GM21390 (cell line): ENCODE results near the gene NCAPD3.
"Not testable (repeated sequence)": the region's sequence is repeated elsewhere in the genome, so short reads cannot be mapped to it uniquely, and the experiment has no call there.

Experiments
- ATAC-seq: cut with Tn5 transposase; IDR thresholded peaks from one replicate; pipeline ENCODE4 v1.9.1; 2021; ENCODE audit not compliant: unreplicated experiment

Gene NCAPD3

GRCh38 chr11:134229126-134229790, 5.5 kb upstream of the NCAPD3 start:
- ATAC-seq: no peak

DNA sequence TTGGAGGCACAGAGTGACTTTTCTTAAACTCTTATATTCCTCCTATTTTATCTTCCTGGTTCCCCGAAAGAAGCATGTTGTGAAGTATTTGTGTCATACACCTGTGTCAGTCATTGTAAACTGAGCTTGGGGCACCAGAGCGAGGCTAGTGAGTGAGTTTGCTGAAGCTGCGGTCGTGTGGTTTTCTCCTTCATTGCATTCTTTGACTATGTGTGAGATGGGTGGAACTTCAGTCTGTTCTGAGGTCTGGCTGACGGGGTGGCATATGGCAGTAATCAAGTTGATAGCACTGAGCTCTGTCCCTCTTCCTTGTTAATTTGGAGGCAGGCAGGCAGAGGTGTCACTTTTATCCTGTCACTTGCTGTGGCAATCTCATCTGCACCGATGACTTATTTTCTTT, 4.9 kb upstream of the NCAPD3 start:
- peak; percentile 53 for ATAC-seq

DNA sequence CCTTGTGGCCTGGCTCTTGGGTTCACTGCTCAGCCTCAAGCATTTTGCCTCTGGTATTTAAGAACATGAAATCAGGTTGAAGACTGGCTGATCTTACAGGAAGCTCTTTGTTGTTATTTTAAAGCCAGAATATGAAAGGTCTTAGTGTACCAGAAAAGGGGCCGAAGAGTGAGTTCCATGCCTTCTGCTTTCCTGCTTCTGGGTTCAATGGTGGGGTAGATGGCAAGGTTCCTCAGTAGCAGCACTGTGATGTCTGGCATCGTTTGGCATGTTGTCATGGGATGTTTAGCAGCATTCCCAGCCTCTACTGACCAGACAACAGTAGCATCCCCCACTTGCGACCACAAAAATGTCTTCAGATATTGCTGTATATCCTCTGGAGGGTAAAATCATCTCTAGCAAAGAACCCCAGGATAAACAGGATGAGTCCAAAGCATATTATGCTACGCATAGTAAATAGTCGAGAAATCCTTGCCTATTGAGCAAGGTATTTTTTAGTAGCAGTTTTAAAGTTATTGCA, 3.1 kb upstream of the NCAPD3 start:
- ATAC-seq: no peak

- ATAC-seq: peak; percentile 17
Measured at GRCh38 chr11:134224710-134225664, 1.2 kb upstream of the NCAPD3 start.

GRCh38 chr11:134223121-134223520, 646 bp downstream of the NCAPD3 start:
- no peak for ATAC-seq

DNA sequence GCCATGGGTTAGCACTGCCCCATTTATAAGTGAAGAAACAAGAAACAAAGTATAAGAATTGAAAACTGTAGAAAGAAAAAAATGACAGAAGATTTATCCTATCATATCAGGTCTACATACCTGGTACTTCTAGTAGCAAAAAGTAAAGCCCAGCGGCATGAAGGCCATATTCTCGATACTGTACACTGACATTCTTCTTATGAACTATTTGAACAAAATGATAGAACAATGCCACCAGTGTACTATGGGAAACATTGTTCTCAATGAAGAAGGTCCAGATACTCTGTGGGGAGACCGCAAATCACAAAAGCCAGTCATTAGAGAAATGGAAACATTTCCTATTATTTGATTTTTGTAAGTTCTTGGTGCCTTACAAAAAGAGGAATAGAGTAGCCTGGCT, 7.0 kb downstream of the NCAPD3 start:
- no peak for ATAC-seq

DNA sequence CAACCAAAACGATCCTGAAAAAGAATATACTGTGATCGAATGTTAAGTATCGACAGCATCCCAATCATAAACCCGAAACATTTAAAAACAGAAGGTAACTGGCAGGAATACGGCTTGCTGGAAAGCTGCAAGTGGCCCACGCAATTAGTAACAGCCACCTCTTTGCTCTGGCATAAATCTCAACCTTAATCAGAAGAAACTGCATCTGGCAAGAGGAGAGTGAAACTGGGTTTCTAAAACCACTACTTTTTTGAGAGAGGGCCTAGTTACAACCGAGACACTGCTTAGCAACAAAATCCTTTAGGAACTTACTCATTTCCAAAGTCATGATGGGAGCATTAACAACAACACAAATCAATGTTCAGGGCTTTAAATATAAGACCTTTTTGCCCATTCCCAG, 7.9 kb downstream of the NCAPD3 start:
- no peak for ATAC-seq

- ATAC-seq: no peak
Measured at GRCh38 chr11:134207538-134208239, 16.1 kb downstream of the NCAPD3 start.

DNA sequence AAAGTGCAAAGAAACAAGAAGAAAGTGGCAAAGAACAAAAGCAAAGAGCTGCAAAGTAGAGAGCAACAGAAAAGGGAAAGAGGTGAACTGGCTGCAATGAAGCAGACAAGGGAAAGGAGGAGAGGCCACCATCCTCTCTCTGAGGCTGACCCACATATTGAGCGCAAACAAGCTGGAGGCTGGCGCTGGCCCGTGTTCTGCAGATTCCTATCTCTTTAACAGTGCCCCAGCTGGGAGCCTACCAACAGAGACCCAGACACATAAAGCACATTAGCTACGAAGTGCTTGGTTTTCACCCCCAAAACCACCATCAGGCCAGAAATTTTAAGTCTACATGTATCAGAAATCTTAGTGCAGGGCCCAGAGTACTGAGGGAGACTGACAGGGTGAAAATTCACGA, 17.6 kb downstream of the NCAPD3 start:
- no peak for ATAC-seq

DNA sequence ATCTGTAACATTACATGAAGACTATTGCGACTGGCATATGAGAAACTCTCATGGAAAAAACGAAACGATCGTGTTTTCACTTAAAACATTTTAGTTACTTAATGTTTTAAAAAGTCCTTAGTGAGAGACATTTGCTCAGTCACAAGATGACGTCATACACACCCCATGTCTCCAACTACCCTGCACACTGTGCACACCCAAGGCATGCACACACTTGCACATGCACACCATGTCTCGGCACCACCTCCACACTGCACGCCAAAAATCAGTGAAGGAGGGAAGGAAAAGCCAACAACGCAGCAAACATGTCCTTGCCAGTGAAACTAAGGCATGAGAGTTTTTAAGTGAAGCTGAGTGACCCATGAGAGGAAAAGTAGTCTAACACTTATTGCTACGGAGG, 18.0 kb downstream of the NCAPD3 start:
- ATAC-seq: no peak

DNA sequence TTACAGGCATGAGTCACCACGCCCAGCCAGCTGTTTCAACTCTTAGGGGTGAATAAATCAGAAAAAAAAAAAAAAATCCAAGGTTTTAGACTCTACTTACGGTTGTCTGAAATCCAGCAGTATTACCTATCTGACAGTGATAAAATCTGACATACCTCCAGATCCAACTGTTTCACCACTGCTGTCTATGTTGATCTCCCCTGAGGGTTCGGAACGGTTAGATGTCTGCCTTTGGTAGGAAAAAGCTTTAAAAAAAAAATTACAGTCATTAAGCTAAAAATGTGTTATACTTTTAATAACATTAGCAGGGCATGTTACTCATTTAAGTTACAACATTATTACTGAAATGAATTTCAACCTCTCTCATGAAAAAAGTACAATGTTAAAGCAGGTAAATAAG, 21.1 kb downstream of the NCAPD3 start:
- no peak for ATAC-seq

GRCh38 chr11:134200688-134201087, 23.1 kb downstream of the NCAPD3 start:
- no peak for ATAC-seq

DNA sequence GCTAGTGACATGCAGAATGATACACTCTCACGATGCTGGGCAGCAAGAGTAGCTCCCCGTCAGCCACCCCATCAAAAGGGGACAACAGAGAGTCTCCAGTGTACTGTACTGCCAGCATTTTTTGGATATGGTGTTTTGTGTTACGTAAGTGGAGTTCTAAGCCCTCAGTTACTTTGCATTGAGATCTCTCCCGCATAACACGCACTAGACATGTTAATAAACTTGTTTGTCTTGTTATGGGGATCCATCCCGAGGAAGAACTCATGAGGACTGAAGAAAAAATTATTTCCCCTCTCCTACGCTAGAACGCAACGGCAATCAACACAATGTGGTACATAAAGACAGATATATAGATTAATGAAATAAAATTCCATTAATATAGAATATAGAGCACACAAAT, 24.2 kb downstream of the NCAPD3 start:
- ATAC-seq: no peak

DNA sequence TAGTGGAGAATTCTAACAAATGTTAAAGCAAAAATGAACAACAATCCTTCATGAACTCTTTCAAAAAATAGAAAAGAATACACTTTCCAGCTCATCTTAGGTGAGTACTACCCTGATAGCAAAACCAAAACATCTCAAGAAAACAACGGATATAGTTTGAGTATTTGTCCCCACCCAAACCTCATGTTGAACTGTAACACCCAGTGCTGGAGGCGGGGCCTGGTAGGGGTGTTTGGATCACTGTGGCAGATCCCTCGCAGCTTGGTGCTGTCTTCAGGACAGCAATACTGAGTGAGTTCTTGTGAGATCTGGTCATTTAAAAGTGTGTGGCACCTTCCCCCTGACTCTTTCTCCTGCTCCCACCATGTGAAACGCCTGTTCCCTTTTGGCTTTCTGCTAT, 27.0 kb downstream of the NCAPD3 start:
- ATAC-seq: no peak

DNA sequence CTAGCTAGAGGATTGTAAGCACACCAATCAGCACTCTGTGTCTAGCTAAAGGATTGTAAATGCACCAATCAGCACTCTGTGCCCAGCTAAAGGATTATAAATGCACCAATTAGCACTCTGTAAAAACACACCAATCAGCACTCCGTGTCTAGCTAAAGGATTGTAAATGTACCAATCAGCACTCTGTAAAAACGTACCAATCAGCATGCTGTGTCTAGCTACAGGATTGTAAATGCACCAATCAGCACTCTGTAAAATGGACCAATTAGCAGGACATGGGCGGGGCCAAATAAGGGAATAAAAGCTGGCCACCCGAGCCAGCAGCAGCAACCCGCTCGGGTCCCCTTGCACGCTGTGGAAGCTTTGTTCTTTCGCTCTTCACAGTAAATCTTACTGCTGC, 35.7 kb downstream of the NCAPD3 start:
- ATAC-seq: not testable (repeated sequence)

DNA sequence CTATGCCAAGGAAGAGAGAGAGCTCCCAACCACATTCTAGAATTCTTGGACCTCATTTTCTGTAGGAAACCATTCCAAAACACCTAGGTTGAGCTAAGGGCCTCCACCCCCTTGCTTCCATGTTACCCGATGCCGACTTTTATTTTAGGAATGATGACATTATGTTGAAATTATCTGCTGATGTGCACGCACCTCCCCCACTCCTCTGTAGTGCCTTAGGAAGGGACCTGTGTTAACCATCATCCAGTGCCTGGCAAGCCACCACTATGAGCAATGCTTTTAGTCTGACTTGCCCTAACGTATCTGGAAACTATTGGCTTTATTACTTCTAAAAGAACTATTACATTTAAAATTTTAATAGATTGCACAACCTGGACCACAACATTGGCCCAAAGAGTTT, 42.1 kb downstream of the NCAPD3 start:
- ATAC-seq: no peak

DNA sequence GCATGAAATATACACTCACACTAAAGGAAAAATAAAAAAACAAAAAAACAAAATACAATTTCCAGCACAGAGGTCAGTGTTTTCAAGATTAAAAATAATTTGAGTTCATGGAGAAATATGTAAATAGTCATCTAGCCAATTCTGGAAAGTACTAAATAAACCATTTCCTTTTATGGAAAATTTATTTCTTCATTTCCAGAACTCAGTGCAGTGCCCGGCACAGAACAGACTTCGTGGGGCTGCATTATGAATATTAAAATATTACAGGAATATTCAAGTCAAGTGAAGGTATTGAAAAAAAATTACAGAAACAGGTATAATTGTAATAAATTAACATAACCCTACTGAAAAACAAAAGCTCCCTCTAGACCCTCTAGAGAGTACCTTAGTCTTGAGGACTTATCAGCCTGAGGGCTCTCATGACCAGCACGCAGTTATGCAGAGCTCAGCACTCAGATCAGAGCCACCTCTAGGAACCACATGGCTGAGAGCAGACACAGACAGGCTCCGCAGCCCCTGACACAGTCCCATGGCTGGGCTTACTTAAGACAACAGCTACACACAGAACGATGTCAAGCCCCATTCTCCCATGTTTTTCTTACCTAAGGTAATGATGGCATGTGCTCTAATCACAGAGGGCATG, 45.6 kb downstream of the NCAPD3 start:
- ATAC-seq: no peak

GRCh38 chr11:134176284-134176683, 47.5 kb downstream of the NCAPD3 start:
- no peak for ATAC-seq

DNA sequence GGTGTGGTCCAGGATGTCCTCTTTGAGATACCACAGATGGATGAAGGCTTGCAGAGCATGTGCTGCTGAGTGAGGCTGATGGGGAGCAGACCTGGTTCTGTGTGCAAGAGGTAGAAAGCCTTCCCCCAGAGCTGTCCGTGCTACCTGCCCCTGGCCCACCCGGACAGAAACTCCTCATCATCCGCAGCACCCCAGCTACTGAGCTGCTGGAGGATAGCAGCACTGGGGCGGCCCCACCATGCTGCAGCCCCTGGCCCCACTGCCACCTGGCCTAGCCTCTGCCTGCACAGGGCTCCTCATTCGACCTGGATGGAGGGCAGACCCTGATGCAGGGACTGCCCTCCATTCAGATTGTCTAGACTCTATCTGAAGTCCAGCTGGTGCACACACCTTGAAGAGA, 50.5 kb downstream of the NCAPD3 start:
- no peak for ATAC-seq

- no peak for ATAC-seq
Measured at GRCh38 chr11:134171951-134172350, 51.8 kb downstream of the NCAPD3 start.

- ATAC-seq: no peak
Measured at GRCh38 chr11:134170919-134171281, 52.9 kb downstream of the NCAPD3 start.
